ENCODE data around the gene NPAS2.

NPAS2 gene

DNA sequence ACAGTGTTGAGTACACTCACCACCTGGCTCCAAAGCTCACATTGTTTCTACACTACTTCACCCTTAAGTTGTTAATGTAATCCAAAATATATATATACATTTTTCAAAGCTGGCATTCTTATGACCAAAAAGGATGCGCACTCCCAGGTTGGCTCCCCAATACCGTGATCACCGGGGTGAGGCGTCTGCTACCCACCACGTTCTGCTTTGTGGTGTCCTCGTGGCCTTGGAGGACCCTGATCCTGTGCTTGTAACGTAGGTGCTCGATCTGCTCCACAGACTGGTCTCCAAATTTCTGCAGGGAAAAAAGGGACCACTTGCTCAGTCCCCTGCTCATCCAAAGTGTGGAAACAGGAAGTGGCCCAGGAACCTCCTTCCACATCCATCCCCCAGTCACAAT, 207.9 kb downstream of the NPAS2 start:
- no peak for DNase-seq

DNA sequence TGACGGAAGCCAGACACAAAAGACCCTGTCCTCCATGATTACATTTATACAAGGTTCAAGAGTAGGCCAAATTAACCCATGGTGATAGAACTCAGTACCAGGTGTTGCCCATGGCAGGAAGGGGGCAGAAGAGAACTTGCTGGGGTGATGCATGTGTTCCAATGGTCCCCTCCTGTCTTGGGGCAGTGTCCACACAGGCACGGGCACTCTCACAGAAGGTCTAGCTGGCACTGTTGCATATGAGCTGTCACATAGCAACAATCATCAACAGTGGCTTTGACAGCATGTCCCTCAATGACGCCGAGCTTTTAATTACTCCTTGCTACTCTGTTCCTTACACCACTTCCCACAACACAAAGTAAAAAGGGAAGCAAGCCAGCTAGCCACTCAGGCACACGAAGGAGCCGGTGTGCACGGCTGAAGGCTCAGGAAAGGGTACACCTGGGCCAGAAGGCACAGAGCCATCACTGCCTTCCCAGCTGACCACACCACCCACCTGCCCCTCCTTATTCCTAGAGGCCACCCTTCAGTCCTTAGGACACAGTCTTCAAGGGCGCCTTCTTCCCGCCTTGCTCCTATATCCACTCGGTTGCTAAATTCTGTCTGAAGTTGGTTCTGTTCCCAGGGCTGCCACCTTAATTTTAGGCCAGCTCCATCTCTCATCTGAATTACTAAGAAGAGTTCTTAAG, 211.1 kb downstream of the NPAS2 start:
- DNase-seq, result no peak

DNA sequence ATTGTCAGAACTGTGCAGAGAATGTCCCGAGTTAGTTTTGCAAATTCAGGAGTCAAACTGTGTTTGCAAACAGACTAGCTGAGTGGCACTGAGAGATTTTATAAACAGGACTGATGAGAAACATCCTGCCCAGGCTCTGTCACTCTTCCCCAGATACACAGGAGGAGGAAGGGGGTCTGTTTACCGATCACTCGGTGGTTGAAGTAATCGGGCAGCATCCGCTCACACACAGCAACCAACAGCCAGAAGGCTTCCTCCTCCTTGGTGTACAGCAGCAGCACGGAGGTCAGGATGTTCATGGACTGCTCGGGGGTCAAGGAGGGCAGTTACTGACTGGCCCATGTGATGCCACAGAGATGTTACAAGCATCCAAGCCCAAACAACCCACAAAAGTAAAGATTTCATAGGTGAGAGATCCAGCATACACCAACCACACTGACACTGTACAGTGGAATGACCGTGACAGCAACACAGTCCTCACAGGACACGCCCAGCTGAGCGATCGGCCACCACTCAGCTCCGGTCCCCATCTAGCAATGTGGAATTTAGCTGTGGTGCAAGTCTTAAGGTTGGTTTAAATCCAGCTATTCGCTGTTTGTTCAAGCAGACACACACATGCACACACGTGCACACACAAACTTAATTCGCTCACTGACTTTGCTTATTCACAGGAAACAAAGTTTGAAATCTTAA, 212.3 kb downstream of the NPAS2 start:
- no peak for DNase-seq

DNA sequence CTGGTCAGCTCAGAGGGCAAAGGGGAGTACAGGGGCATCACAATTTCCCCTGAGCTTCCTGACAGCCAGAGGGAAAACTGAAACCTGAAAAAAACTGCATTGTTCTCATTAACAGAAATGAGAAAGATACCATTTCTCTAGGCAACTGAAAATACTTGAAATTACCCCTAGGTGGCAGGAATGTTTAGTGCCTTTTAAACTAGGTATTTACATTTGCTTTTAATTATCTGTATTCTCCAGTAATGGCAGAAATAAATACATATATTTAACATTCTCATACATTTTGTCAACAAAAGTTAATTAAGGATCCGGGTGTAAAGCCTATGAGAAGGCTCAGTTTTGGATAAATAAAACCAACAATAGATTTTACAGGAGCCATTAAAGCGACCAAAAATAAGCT, 216.6 kb downstream of the NPAS2 start:
- peak in 1 of 2 experiments; percentile 4 for DNase-seq

DNA sequence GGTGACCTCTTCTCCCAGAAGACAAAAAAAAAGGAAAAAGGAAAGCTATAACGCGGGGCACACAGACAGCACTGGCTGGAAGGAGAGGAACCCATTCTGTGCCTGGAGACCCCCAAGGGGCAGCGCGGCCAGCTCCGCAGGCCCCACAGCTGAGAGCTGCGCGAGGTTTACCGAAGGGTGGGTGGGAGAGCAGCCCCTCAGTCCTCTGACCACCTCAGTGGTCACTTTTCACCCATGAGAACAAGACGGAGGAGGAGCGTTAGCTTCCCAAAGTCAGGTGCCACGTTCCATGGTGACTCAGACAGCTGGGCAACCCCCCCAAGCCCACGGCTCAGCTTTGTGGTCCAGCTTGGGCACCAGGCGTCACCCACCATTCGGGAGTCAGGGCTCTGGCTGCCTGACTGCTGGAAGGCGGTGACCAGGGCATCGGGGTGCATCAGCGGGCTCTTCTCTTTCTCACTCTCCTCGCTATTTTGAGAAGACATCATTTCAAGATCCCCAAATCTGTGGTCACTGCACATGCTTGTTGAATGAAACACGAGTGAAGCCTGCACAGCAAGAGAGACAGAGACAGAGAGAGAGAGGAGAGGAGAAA, 217.3 kb downstream of the NPAS2 start:
- no peak for DNase-seq

DNA sequence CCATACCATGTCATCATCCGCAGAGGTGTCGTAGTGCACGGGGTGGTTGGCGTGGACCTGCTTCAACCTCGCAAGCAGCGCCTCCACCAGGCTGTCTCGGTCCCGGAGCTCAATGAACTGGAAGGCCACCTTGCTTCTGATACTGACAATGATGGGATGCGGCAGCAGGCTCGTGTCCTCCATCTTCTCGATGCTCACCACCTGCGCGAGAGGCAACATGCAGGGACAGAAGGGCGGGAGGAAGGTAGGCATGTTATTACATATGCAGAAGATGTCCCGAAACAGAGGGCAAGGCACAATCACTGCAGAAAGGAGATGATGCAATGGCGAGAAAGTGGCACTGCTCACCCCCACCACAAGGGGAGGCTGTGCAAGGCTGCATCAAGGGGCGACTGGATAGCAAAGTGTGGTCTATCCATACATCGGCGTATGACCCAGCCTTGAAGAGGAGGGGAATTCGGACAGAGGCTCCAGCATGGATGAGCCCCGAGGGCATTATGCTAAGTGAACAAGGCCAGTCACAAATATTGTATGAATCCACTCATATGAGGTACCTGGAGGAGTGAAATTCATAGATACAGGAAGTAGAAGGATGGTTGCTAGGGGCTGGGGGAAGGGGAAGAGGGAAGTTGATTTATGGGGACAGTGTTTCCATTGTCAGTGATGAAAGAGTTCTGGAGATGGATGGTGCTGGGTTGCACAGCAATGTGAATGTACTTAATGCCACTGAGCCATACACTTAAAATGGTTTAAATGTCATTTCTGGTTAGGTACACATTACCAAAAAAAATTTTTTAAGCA, 218.7 kb downstream of the NPAS2 start:
- peak in 1 of 2 experiments; percentile 19 for DNase-seq

DNA sequence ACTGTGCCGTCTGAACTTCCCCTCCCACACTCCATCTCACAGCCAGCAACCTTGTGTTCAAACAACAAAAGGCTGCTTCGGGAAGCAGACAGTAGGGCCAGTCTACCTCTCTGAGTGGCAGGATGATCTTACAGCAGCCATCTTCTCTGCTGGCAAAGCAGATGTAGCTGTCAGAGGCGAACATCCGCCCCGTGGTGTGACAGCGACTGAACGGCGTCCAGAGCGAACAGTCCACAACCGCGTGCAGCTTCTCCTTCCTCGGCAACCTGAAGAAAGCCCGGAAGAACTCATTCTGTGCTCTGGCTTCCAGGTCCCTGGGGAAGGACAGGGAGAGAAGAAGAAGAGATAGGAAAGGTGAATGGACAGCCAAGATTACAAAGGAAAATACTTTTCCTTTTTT, 220.1 kb downstream of the NPAS2 start:
- no peak for DNase-seq

DNA sequence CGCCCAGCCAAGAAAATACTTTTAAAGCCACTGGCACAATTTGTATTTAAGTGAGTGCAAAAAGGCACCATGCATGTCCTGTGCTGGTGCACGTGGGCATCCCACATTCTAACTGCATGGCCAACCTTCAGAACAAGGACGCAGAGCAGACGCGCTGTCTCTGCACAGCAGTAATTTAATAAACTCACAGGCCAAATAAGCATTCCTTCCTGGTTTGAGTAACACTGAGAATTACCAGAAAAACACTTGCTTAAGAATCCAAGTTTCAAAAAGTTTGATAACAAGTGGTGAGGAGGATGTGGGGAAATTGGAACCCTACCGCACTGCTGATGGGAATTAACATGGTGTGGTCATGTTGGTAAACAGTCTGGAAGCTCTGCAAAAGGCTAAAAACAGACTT, 220.8 kb downstream of the NPAS2 start:
- DNase-seq, result no peak

DNA sequence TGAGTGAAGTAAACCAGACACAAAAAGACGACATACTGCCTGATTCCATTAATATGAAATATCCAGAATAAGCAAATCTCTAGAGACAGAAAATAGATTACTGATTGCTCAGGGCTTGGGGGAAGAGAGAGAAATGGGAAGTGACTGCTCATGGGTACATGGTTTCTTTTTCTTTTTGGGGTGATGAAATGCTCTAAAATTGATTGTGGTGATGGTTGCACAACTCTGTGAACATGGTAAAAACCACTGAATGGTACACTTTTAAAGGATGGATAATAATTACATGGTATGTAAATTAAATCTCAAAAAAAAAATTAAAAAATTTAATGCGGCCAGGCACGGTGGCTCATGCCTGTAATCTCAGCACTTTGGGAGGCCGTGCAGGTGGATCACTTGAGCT, 221.5 kb downstream of the NPAS2 start:
- DNase-seq, result no peak

DNA sequence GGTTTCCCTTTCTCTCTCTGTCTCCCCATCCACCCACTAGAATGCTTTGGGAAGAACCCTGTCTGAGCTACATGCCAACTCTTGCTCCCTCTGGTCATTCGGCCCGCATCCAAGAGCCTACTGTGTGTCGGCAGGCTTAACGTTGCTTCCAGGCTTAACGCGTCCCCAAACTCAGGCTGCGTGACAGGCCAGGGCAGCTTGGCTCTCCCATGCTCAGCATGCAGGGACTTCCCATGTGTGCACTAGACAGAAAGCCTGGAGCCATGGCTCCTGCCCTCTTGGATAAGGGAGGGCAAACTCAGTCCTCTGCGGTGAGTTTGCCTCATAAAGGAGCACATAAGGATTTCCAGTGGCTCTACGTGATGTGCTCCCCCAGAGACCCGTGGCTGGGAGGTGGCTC, 225.4 kb downstream of the NPAS2 start:
- no peak for DNase-seq
